Naive thymus-derived CD4-positive, alpha-beta T cell (primary cell): ENCODE data around the gene GNAT1. TPM values are rescaled to one million over a fixed set of nuclear protein-coding genes. Genes with fewer than 3 reads are reported as not detected.

Source experiments
- ATAC-seq: fragments of 150-1000 bp; cut with Tn5 transposase; 2 replicates; pipeline ENCODE4 v1.10.0; 2021; ENCODE audit warnings: mild to moderate bottlenecking, moderate library complexity
- CTCF ChIA-PET: fragments of 350-600 bp; sonication (Branson Sonifier 250); formaldehyde crosslinking; loops from one replicate; lab custom pipeline; 2021; ENCODE audit warnings: antibody characterized with exemption; lab: Charles Lee
- POLR2A ChIA-PET: fragments of 350-600 bp; sonication (Branson Sonifier 250); formaldehyde crosslinking; loops from one replicate; lab custom pipeline; 2021; ENCODE audit warnings: antibody characterized with exemption, inconsistent platforms; lab: Charles Lee
- DNase-seq, 9 donors: peaks; one replicate each; pipeline versions ENCODE4 v3.0.0 to v3.0.0-alpha.2; 2020 to 2022; ENCODE audit warnings: mixed read lengths in 1 of 9
- H3K27ac ChIP-seq: one replicate; pipeline ENCODE4 v1.7.0; 2013; ENCODE audit warnings: mild to moderate bottlenecking, low read depth, low read length, moderate library complexity
- H3K27me3 ChIP-seq, 2 donors: one replicate each; pipeline ENCODE4 v1.7.0; 2013; ENCODE audit warnings: low read length in 2 of 2, mild to moderate bottlenecking in 2 of 2, moderate library complexity in 2 of 2; ENCODE audit not compliant: control insufficient read depth in 2 of 2, insufficient read depth in 2 of 2
- H3K36me3 ChIP-seq, 3 experiments: 1 replicate in 2 of 3; 2 replicates in 1 of 3; pipeline ENCODE4 v1.7.0; 2013; ENCODE audit warnings: low read length in 3 of 3, mild to moderate bottlenecking in 3 of 3, moderate library complexity in 1 of 3; ENCODE audit not compliant: insufficient read depth in 3 of 3, control insufficient read depth in 2 of 3
- H3K4me1 ChIP-seq, 2 donors: one replicate each; pipeline ENCODE4 v1.7.0; 2013; ENCODE audit warnings: low read length in 2 of 2, mild to moderate bottlenecking in 2 of 2, moderate library complexity in 1 of 2; ENCODE audit not compliant: control insufficient read depth in 2 of 2, insufficient read depth in 2 of 2
- H3K4me3 ChIP-seq: 2 replicates; pipeline ENCODE4 v1.7.0; 2013; ENCODE audit warnings: mild to moderate bottlenecking, low read length
- H3K9me3 ChIP-seq, 3 experiments: 1 replicate in 2 of 3; 2 replicates in 1 of 3; pipeline ENCODE4 v1.7.0; 2013; ENCODE audit warnings: low read length in 3 of 3; ENCODE audit not compliant: control insufficient read depth in 2 of 3
- H3K27ac Mint-ChIP-seq, 9 donors: one replicate each; pipeline ENCODE4 v1.8.0; 2020 to 2022; ENCODE audit warnings: mixed read lengths in 9 of 9, mild to moderate bottlenecking in 8 of 9, moderate library complexity in 5 of 9, inconsistent platforms in 2 of 9
- H3K27me3 Mint-ChIP-seq, 5 donors: one replicate each; pipeline ENCODE4 v1.8.0; 2021 to 2022; ENCODE audit warnings: mixed read lengths in 5 of 5, mild to moderate bottlenecking in 1 of 5
- H3K36me3 Mint-ChIP-seq, 5 donors: one replicate each; pipeline ENCODE4 v1.8.0; 2020 to 2022; ENCODE audit warnings: mixed read lengths in 5 of 5, mild to moderate bottlenecking in 3 of 5, inconsistent platforms in 1 of 5
- H3K4me1 Mint-ChIP-seq, 7 donors: one replicate each; pipeline ENCODE4 v1.8.0; 2020 to 2022; ENCODE audit warnings: mixed read lengths in 7 of 7, mild to moderate bottlenecking in 3 of 7, inconsistent platforms in 1 of 7
- H3K4me3 Mint-ChIP-seq, 10 donors: one replicate each; pipeline ENCODE4 v1.8.0; 2020 to 2022; ENCODE audit warnings: mild to moderate bottlenecking in 10 of 10, mixed read lengths in 10 of 10, moderate library complexity in 6 of 10, inconsistent platforms in 2 of 10
- H3K9me3 Mint-ChIP-seq, 11 donors: one replicate each; pipeline ENCODE4 v1.8.0; 2020 to 2022; ENCODE audit warnings: mixed read lengths in 11 of 11, mild to moderate bottlenecking in 4 of 11, inconsistent platforms in 1 of 11, moderate library complexity in 1 of 11
- intact Hi-C, 2 donors: fragments of 100-400 bp; cut with micrococcal nuclease; formaldehyde crosslinking; loops; one replicate each; pipeline ENCODE4 v1.15.1; 2023
- polyA plus RNA-seq, 2 donors: library from polyadenylated mRNA; unstranded; fragments of 300-500 nt; fragmentation: Illumina TruSeq; gene quantifications; one replicate each; pipeline ENCODE4 v1.2.3, GENCODE V29; 2021
- total RNA-seq, 6 experiments: library from RNA in 5 of 6; stranded (reverse) in 5 of 6; gene quantifications; 1 replicate in 5 of 6; 2 replicates in 1 of 6; pipeline ENCODE4 v1.2.3 and lab custom pipeline; 2021 to 2026

Gene GNAT1
- total and polyA plus RNA-seq, 7 experiments from 2014 or later = 0.24 to 1.2 TPM; not detected in 5

GRCh38 chr3:50212971-50213370, 21.6 kb downstream of the GNAT1 start:
- CTCF ChIA-PET = no interaction called here
- H3K4me1 Mint-ChIP-seq = no peaks in the 10 kb centered on the region
- POLR2A ChIA-PET = no interaction called here
- peaks cover 0 to 10% (median 8%) of the 10 kb centered on the region in 5 donors for H3K27me3 Mint-ChIP-seq
- H3K9me3 Mint-ChIP-seq = no peaks in the 10 kb centered on the region
- H3K36me3 ChIP-seq = no peaks in the 10 kb centered on the region
- H3K4me3 Mint-ChIP-seq = no peak overlapping the region
- no peak overlapping the region for H3K27ac ChIP-seq
- H3K36me3 Mint-ChIP-seq = no peaks in the 10 kb centered on the region
- H3K4me1 ChIP-seq = no peaks in the 10 kb centered on the region
- intact Hi-C loops = no loop called here
- H3K4me3 ChIP-seq = no peak overlapping the region
- ATAC-seq = no peak
- no peak overlapping the region for H3K27ac Mint-ChIP-seq
- DNase-seq = no peak
- no peaks in the 10 kb centered on the region for H3K27me3 ChIP-seq
- no peaks in the 10 kb centered on the region for H3K9me3 ChIP-seq

GRCh38 chr3:50213373-50213772, 22.0 kb downstream of the GNAT1 start:
- DNase-seq = no peak
- Mint-ChIP-seq H3K27ac (no peak overlapping the region), H3K9me3 (no peaks in the 10 kb centered on the region), H3K27me3 (peaks cover 0 to 9% (median 5%) of the 10 kb centered on the region in 5 donors), H3K4me1 (no peaks in the 10 kb centered on the region), H3K4me3 (no peak overlapping the region), H3K36me3 (no peaks in the 10 kb centered on the region)
- Histone ChIP-seq H3K4me3 (no peak overlapping the region), H3K27me3 (no peaks in the 10 kb centered on the region), H3K36me3 (no peaks in the 10 kb centered on the region), H3K27ac (no peak overlapping the region), H3K9me3 (no peaks in the 10 kb centered on the region), H3K4me1 (no peaks in the 10 kb centered on the region)
- no peak for ATAC-seq
- ChIA-PET CTCF (interaction anchor here (1.0 kb wide), 1 partner anchor 19 kb away, joined by 4 read pairs; no protein-coding TSS in a partner anchor), POLR2A (no interaction called here)
- intact Hi-C loops = no loop called here

GRCh38 chr3:50214824-50215223, 23.4 kb downstream of the GNAT1 start:
- no peaks in the 10 kb centered on the region for H3K36me3 ChIP-seq
- H3K9me3 Mint-ChIP-seq = peaks cover 0 to 2% (median 0%) of the 10 kb centered on the region in 11 donors
- H3K36me3 Mint-ChIP-seq = no peaks in the 10 kb centered on the region
- ATAC-seq = no peak
- H3K9me3 ChIP-seq = no peaks in the 10 kb centered on the region
- H3K27ac ChIP-seq = no peak overlapping the region
- intact Hi-C loops = no loop called here
- no peaks in the 10 kb centered on the region for H3K4me1 Mint-ChIP-seq
- H3K4me1 ChIP-seq = no peaks in the 10 kb centered on the region
- ChIA-PET POLR2A (no interaction called here), CTCF (interaction anchor here (0.6 to 1.3 kb wide), 3 partner anchors 20 to 97 kb away, joined by 3 to 4 read pairs (median 3); no protein-coding TSS in a partner anchor)
- H3K27me3 Mint-ChIP-seq = peaks cover 0 to 4% (median 0%) of the 10 kb centered on the region in 5 donors
- no peak overlapping the region for H3K27ac Mint-ChIP-seq
- DNase-seq = no peak
- H3K27me3 ChIP-seq = no peaks in the 10 kb centered on the region
- H3K4me3 Mint-ChIP-seq = no peak overlapping the region
- no peak overlapping the region for H3K4me3 ChIP-seq

GRCh38 chr3:50215529-50215928, 24.1 kb downstream of the GNAT1 start:
- Histone ChIP-seq H3K4me3 (no peak overlapping the region), H3K9me3 (no peaks in the 10 kb centered on the region), H3K27ac (no peak overlapping the region), H3K36me3 (no peaks in the 10 kb centered on the region), H3K27me3 (no peaks in the 10 kb centered on the region), H3K4me1 (no peaks in the 10 kb centered on the region)
- Mint-ChIP-seq H3K27ac (no peak overlapping the region), H3K4me1 (no peaks in the 10 kb centered on the region), H3K4me3 (no peak overlapping the region), H3K9me3 (peaks cover 0 to 2% (median 0%) of the 10 kb centered on the region in 11 donors), H3K36me3 (no peaks in the 10 kb centered on the region), H3K27me3 (peaks cover 0 to 4% (median 0%) of the 10 kb centered on the region in 5 donors)
- ATAC-seq (no peak), DNase-seq (no peak)
- CTCF ChIA-PET = interaction anchor here (0.9 to 1.3 kb wide), 3 partner anchors 10 to 23 kb away, joined by 3 to 4 read pairs (median 3); no protein-coding TSS in a partner anchor
- POLR2A ChIA-PET = no interaction called here
- intact Hi-C loops = no loop called here

- POLR2A ChIA-PET = no interaction called here
- H3K27ac Mint-ChIP-seq = no peak overlapping the region
- H3K27me3 Mint-ChIP-seq = peaks cover 0 to 4% (median 0%) of the 10 kb centered on the region in 5 donors
- no peak overlapping the region for H3K27ac ChIP-seq
- H3K9me3 ChIP-seq = no peaks in the 10 kb centered on the region
- ATAC-seq (no peak), DNase-seq (no peak)
- CTCF ChIA-PET = interaction anchor here (4.3 kb wide), 1 partner anchor 24 kb away, joined by 18 read pairs; no protein-coding TSS in a partner anchor
- no peaks in the 10 kb centered on the region for H3K27me3 ChIP-seq
- intact Hi-C loops = no loop called here
- H3K4me1 Mint-ChIP-seq = no peaks in the 10 kb centered on the region
- no peaks in the 10 kb centered on the region for H3K4me1 ChIP-seq
- peaks cover 0 to 2% (median 0%) of the 10 kb centered on the region in 11 donors for H3K9me3 Mint-ChIP-seq
- no peak overlapping the region for H3K4me3 ChIP-seq
- H3K4me3 Mint-ChIP-seq = no peak overlapping the region
- no peaks in the 10 kb centered on the region for H3K36me3 ChIP-seq
- no peaks in the 10 kb centered on the region for H3K36me3 Mint-ChIP-seq
These were observed 26.3 kb downstream of the GNAT1 start for GRCh38 chr3:50217681-50218080.

GRCh38 chr3:50218448-50218847, 27.0 kb downstream of the GNAT1 start:
- Mint-ChIP-seq H3K4me3 (no peak overlapping the region), H3K4me1 (no peaks in the 10 kb centered on the region), H3K27ac (no peak overlapping the region), H3K9me3 (peaks cover 0 to 2% (median 0%) of the 10 kb centered on the region in 11 donors), H3K27me3 (peaks cover 0 to 4% (median 0%) of the 10 kb centered on the region in 5 donors), H3K36me3 (no peaks in the 10 kb centered on the region)
- no peaks in the 10 kb centered on the region for H3K9me3 ChIP-seq
- H3K36me3 ChIP-seq = no peaks in the 10 kb centered on the region
- intact Hi-C loops = no loop called here
- H3K4me3 ChIP-seq = no peak overlapping the region
- no peaks in the 10 kb centered on the region for H3K4me1 ChIP-seq
- DNase-seq = no peak
- no peak overlapping the region for H3K27ac ChIP-seq
- H3K27me3 ChIP-seq = no peaks in the 10 kb centered on the region
- ChIA-PET CTCF (interaction anchor here (0.6 to 4.3 kb wide), 4 partner anchors 25 to 283 kb away, joined by 3 to 18 read pairs (median 4); no protein-coding TSS in a partner anchor), POLR2A (no interaction called here)
- ATAC-seq = no peak

- no peaks in the 10 kb centered on the region for H3K4me1 ChIP-seq
- no peak overlapping the region for H3K4me3 Mint-ChIP-seq
- no peak overlapping the region for H3K27ac Mint-ChIP-seq
- ChIA-PET POLR2A (no interaction called here), CTCF (interaction anchor here (1.2 to 4.3 kb wide), 3 partner anchors 23 to 27 kb away, joined by 4 to 18 read pairs (median 4); no protein-coding TSS in a partner anchor)
- peaks cover 0 to 2% (median 0%) of the 10 kb centered on the region in 7 donors for H3K4me1 Mint-ChIP-seq
- no peaks in the 10 kb centered on the region for H3K9me3 ChIP-seq
- H3K27ac ChIP-seq = no peak overlapping the region
- no peak overlapping the region for H3K4me3 ChIP-seq
- H3K36me3 ChIP-seq = no peaks in the 10 kb centered on the region
- intact Hi-C loops = no loop called here
- H3K27me3 Mint-ChIP-seq = peaks cover 0 to 6% (median 0%) of the 10 kb centered on the region in 5 donors
- no peak for DNase-seq
- no peaks in the 10 kb centered on the region for H3K36me3 Mint-ChIP-seq
- no peak for ATAC-seq
- H3K9me3 Mint-ChIP-seq = peaks cover 0 to 2% (median 0%) of the 10 kb centered on the region in 11 donors
- no peaks in the 10 kb centered on the region for H3K27me3 ChIP-seq
These were observed 27.9 kb downstream of the GNAT1 start for GRCh38 chr3:50219285-50219684.
